ENCODE measurements around the gene GRB10.

Gene GRB10

DNA sequence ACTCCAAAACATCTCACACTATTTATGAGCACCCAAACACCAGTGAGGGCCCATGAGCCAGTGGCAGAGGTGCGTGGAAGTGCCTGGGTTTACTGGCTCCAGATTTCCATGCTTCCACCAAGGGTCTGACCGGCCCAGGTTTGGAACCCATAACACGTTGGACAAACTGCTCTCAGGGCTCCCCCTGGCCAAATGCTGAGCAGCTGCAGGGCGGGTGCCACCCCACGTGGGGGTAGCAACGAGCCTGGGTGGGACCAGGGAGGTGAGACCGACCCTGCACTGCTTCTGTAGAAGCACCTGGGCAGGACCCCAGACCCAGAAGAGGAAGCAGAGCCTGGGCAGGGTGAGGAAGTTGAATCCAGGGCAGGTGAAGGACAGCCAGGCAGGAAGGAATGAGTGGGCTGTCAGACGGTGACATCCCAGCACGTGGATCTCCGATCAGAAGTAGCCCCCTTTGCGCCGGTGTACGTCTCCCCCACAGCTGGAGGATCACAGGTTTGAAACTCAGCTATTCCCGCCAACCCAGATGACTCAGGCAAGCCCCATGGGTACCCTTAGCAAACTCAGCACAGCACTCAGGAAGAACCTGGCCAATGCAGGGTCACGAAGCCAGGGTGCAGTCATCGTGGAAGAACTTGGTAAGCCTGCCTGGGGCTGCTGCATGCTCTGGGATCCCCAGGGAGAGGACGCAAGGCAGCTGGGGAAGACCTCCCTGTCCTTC, 117.1 kb downstream of the GRB10 start:
- Histone ChIP-seq H3K9me3 (peaks cover 5% of the 10 kb centered on the region; the same call in 1 of the 2 replicates), H3K4me1 (no peaks in the 10 kb centered on the region), H3K27me3 (no peaks in the 10 kb centered on the region), H3K36me3 (no peaks in the 10 kb centered on the region), H3K4me3 (ENCODE audit: low read depth, low read length) (no peak overlapping the region)
- TF ChIP-seq, protein P1, sequence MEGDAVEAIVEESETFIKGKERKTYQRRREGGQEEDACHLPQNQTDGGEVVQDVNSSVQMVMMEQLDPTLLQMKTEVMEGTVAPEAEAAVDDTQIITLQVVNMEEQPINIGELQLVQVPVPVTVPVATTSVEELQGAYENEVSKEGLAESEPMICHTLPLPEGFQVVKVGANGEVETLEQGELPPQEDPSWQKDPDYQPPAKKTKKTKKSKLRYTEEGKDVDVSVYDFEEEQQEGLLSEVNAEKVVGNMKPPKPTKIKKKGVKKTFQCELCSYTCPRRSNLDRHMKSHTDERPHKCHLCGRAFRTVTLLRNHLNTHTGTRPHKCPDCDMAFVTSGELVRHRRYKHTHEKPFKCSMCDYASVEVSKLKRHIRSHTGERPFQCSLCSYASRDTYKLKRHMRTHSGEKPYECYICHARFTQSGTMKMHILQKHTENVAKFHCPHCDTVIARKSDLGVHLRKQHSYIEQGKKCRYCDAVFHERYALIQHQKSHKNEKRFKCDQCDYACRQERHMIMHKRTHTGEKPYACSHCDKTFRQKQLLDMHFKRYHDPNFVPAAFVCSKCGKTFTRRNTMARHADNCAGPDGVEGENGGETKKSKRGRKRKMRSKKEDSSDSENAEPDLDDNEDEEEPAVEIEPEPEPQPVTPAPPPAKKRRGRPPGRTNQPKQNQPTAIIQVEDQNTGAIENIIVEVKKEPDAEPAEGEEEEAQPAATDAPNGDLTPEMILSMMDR (IDR thresholded peaks at IDR 0.05; ENCODE audit: low read depth, low read length) = no peak; the same call in 1 of the 2 replicates
- no peak for DNase-seq

DNA sequence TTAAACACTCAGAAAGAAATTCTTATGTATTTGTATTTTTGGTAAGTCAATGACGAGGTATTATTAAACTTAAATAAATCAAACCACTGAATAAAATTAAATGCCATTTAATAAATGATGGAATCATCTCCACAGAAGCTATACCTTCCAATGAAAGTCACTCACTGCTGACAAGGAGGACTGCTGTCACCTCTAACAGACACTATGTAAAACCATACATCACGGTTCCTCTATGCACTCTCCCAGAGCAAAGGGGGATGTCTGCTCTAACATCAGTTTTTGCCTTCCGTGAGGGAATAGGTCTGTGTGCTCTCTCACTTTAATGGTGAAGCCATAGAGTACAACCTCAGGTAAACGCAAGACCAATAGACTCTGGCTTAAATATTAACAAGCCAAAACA, 117.8 kb downstream of the GRB10 start:
- Histone ChIP-seq H3K9me3 (peaks cover 4% of the 10 kb centered on the region; the same call in 1 of the 2 replicates), H3K4me1 (no peaks in the 10 kb centered on the region), H3K36me3 (no peaks in the 10 kb centered on the region), H3K4me3 (ENCODE audit: low read depth, low read length) (no peak overlapping the region), H3K27me3 (no peaks in the 10 kb centered on the region)
- no peak for DNase-seq
- TF ChIP-seq, protein P1 (IDR thresholded peaks at IDR 0.05; ENCODE audit: low read depth, low read length) = no peak

DNA sequence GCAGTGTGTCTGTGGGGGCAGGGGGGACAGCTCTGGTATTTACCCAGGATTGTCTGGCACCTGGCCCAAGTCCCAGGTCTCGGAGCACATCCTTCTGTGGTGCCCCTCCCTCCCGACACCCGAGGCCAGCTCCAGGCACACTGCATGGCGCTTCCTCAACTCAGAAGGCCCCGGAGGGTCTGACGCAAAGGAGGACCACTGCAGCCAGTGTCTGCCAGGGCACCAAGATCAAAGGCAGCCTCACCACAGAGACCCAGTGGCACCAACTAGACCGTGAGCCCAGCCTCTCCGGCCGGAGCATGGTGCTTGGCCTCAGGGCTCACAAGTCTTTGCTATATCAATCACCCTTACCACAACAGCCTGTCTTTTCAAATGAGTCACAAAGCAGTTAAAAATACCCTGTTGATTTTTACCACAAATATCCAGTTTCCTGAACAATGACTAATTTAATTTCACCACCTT, 118.2 kb downstream of the GRB10 start:
- H3K36me3 ChIP-seq = no peaks in the 10 kb centered on the region
- TF ChIP-seq, protein P1 (IDR thresholded peaks at IDR 0.05; ENCODE audit: low read depth, low read length) = no peak
- DNase-seq = no peak
- peaks cover under 1% of the 10 kb centered on the region; the same call in 1 of the 2 replicates for H3K9me3 ChIP-seq
- no peaks in the 10 kb centered on the region for H3K4me1 ChIP-seq
- H3K27me3 ChIP-seq = no peaks in the 10 kb centered on the region
- no peak overlapping the region for H3K4me3 ChIP-seq (ENCODE audit: low read depth, low read length)

DNA sequence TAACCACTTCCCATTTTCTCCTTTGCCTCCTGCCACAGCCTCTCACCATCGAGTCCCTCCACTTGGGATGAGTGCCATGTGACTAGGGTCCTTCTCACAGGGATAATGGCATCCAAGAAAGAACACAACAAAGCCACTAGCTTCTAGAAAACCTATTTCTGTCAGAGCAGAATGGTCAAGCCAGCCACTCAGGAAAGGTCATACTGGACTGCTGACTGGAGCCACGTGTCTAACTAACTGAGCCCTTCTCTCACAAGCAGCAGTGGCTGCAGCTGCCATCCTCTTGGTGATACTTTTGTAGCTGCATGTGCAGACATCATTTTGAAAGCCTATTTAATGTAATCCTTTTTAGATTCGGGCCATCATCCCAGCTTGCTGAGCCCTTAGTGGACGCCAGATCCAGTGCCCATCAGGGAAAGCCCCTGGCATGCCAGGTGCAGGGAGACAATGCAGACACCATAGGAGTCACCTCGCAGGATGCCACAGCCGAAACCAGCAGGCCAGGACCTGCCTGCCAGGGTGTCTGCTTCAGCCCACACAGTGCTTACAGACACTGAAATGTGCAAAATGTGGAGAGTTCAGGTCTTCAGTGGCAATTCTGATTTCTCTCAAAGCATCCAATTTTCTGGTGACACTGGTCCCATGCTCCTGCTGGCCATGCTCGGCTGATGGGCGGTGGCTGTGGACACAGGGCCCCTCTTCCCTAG, 119.1 kb downstream of the GRB10 start:
- Histone ChIP-seq H3K9me3 (no peaks in the 10 kb centered on the region; the same call in 1 of the 2 replicates), H3K4me3 (ENCODE audit: low read depth, low read length) (no peak overlapping the region), H3K27me3 (no peaks in the 10 kb centered on the region), H3K36me3 (no peaks in the 10 kb centered on the region), H3K4me1 (no peaks in the 10 kb centered on the region)
- no peak for DNase-seq
- TF ChIP-seq, protein P1 (IDR thresholded peaks at IDR 0.05; ENCODE audit: low read depth, low read length) = no peak

DNA sequence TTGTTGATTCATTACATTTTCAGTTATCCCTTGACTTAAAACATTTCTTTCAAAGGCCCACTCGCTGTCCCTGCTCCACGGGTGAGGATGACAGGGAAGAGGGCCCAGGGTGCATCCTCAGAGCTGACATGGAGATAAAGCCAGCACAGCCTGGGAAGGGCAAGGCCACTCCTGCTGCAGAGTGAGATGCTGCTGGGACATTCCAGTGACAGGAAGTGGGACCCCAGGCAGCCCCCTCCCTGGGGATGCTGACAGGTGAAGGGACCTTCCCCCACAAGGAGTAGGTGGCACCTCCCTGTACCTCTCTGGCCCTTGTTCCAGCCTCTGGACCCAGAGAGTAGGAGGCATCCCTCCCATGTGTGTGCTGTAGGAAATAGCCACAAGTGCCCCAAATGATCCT, 119.7 kb downstream of the GRB10 start:
- H3K4me3 ChIP-seq (ENCODE audit: low read depth, low read length) = no peak overlapping the region
- H3K9me3 ChIP-seq = no peaks in the 10 kb centered on the region; the same call in 1 of the 2 replicates
- H3K27me3 ChIP-seq = no peaks in the 10 kb centered on the region
- no peaks in the 10 kb centered on the region for H3K4me1 ChIP-seq
- DNase-seq = no peak
- TF ChIP-seq, protein P1 (IDR thresholded peaks at IDR 0.05; ENCODE audit: low read depth, low read length) = no peak
- no peaks in the 10 kb centered on the region for H3K36me3 ChIP-seq

All from BE2C (cell line).